ENCODE measurements around the gene PER2. TPM values are rescaled to one million over a fixed set of nuclear protein-coding genes. Genes with fewer than 3 reads are reported as not detected.

The PER2 gene
- total and polyA plus RNA-seq, 8 donors = 7.7 to 14.2 (median 8.8) TPM

- Histone ChIP-seq H3K9me3 (no peaks in the 10 kb centered on the region), H3K27ac (no peak overlapping the region), H3K36me3 (peaks cover 0 to 13% of the 10 kb centered on the region in 2 donors), H3K4me1 (no peaks in the 10 kb centered on the region), H3K27me3 (no peaks in the 10 kb centered on the region), H3K4me3 (no peak overlapping the region)
- DNase-seq (no peak), ATAC-seq (peak; percentile 41)
- intact Hi-C loops (cut with DNase I) = no loop called here
- no peak for TF ChIP-seq CTCF (IDR thresholded peaks at IDR 0.05)
These were observed 67.4 kb downstream of the PER2 start for GRCh38 chr2:238220892-238221521.

GRCh38 chr2:238220274-238220891 lies 68.0 kb downstream of the PER2 start:
- Histone ChIP-seq H3K4me1 (no peaks in the 10 kb centered on the region), H3K27ac (no peak overlapping the region), H3K27me3 (no peaks in the 10 kb centered on the region), H3K9me3 (no peaks in the 10 kb centered on the region), H3K36me3 (peaks cover 0 to 11% of the 10 kb centered on the region in 2 donors), H3K4me3 (no peak overlapping the region)
- ATAC-seq (no peak), DNase-seq (no peak)
- TF ChIP-seq CTCF (IDR thresholded peaks at IDR 0.05) = no peak
- intact Hi-C loops (cut with DNase I) = no loop called here

GRCh38 chr2:238216651-238217184 lies 71.7 kb downstream of the PER2 start:
- H3K4me3 ChIP-seq = no peak overlapping the region
- H3K36me3 ChIP-seq = no peaks in the 10 kb centered on the region
- TF ChIP-seq CTCF (IDR thresholded peaks at IDR 0.05) = no peak
- no peak overlapping the region for H3K27ac ChIP-seq
- H3K4me1 ChIP-seq = no peaks in the 10 kb centered on the region
- H3K9me3 ChIP-seq = no peaks in the 10 kb centered on the region
- ATAC-seq (no peak), DNase-seq (no peak)
- intact Hi-C loops (cut with DNase I) = no loop called here
- no peaks in the 10 kb centered on the region for H3K27me3 ChIP-seq

- peaks cover 9 to 16% of the 10 kb centered on the region in 2 donors for H3K4me1 ChIP-seq
- no peak for ATAC-seq
- intact Hi-C loops (cut with DNase I) = no loop called here
- TF ChIP-seq CTCF (IDR thresholded peaks at IDR 0.05) = no peak
- DNase-seq = no peak
- no peaks in the 10 kb centered on the region for H3K36me3 ChIP-seq
- peak overlapping the region in 1 of 2 donors; percentile 28 for H3K27ac ChIP-seq
- no peak overlapping the region for H3K4me3 ChIP-seq
- no peaks in the 10 kb centered on the region for H3K9me3 ChIP-seq
- no peaks in the 10 kb centered on the region for H3K27me3 ChIP-seq
These were observed 81.4 kb downstream of the PER2 start for GRCh38 chr2:238207006-238207405.

GRCh38 chr2:238203973-238204683 lies 84.3 kb downstream of the PER2 start:
- Histone ChIP-seq H3K4me3 (peak overlapping the region; percentile 31 to 67), H3K4me1 (peaks cover 18 to 38% of the 10 kb centered on the region in 2 donors), H3K36me3 (no peaks in the 10 kb centered on the region), H3K27ac (peak overlapping the region; percentile 81 to 92), H3K9me3 (no peaks in the 10 kb centered on the region), H3K27me3 (no peaks in the 10 kb centered on the region)
- no peak for TF ChIP-seq CTCF (IDR thresholded peaks at IDR 0.05)
- no peak for DNase-seq
- intact Hi-C loops (cut with DNase I) = no loop called here
- peak; percentile 15 for ATAC-seq
